ENCODE data around the gene APOBEC3A.

APOBEC3A gene

GRCh38 chr22:39010946-39011345, 53.5 kb downstream of the APOBEC3A start:
- Histone ChIP-seq H3K79me2 (ENCODE audit: insufficient read depth, low read length) (peaks cover 11% of the 10 kb centered on the region), H3K4me3 (ENCODE audit: low read depth in 1 of 2, low read length in 2 of 2) (no peak overlapping the region), H3K27ac (ENCODE audit: low read length) (no peak overlapping the region), H3K4me1 (ENCODE audit: insufficient read depth, low read length) (peaks cover 21% of the 10 kb centered on the region), H3K36me3 (ENCODE audit: insufficient read depth, low read length) (no peaks in the 10 kb centered on the region), H3K27me3 (ENCODE audit: insufficient read depth, low read length, poor library complexity) (no peaks in the 10 kb centered on the region), H4K20me1 (ENCODE audit: insufficient read depth, low read length) (no peaks in the 10 kb centered on the region), H3K4me2 (ENCODE audit: insufficient read depth, low read length) (no peak overlapping the region), H3K9me3 (ENCODE audit: insufficient read depth, low read length, severe bottlenecking) (no peaks in the 10 kb centered on the region), H3K9ac (ENCODE audit: low read depth, low read length) (no peak overlapping the region), H2AFZ (ENCODE audit: low read depth, low read length) (no peak overlapping the region)
- ATAC-seq (ENCODE audit: insufficient read depth, low read depth) = no peak
- TF ChIP-seq CTCF (IDR thresholded peaks at IDR 0.05; ENCODE audit: borderline replicate concordance, extremely low read depth, low read length, poor library complexity, severe bottlenecking) (no peak), EZH2 (IDR thresholded peaks at IDR 0.05; ENCODE audit: borderline replicate concordance, low read depth, low read length, severe bottlenecking) (no peak)
- no peak for DNase-seq

All from DND-41 (cell line).